Neural progenitor cell (in vitro differentiated cells): ENCODE measurements around the gene MAP7. TPM values are rescaled to one million over a fixed set of nuclear protein-coding genes. Genes with fewer than 3 reads are reported as not detected.
"Not testable (repeated sequence)": the region's sequence is repeated elsewhere in the genome, so short reads cannot be mapped to it uniquely, and the experiment has no call there.

Source experiments
- DNase-seq: peaks from one replicate; pipeline ENCODE4 v3.0.0-alpha.2; 2016; ENCODE audit warnings: low spot score
- H2AFZ ChIP-seq: fragments of 200-600 bp; sonication (generic); replicated peaks from 2 replicates; pipeline ENCODE4 v1.6.1; 2016; ENCODE audit warnings: antibody characterized with exemption
- H3F3A ChIP-seq: fragments of 200-600 bp; sonication (generic); 2 replicates; pipeline ENCODE4 v1.6.1; 2016; ENCODE audit warnings: antibody characterized with exemption, low read depth
- H3K27ac ChIP-seq: fragments of 200-600 bp; sonication (generic); 2 replicates; pipeline ENCODE4 v1.5.1; 2016; ENCODE audit warnings: mild to moderate bottlenecking
- H3K27me3 ChIP-seq: fragments of 200-600 bp; sonication (generic); 2 replicates; pipeline ENCODE4 v1.6.1; 2016; ENCODE audit warnings: mild to moderate bottlenecking, moderate library complexity
- H3K36me3 ChIP-seq: fragments of 200-600 bp; sonication (generic); 2 replicates; pipeline ENCODE4 v1.5.1; 2016
- H3K4me1 ChIP-seq: fragments of 200-600 bp; sonication (generic); 2 replicates; pipeline ENCODE4 v1.6.1; 2016; ENCODE audit warnings: mixed run types
- H3K4me2 ChIP-seq: fragments of 200-600 bp; sonication (generic); 2 replicates; pipeline ENCODE4 v1.6.1; 2016
- H3K4me3 ChIP-seq: fragments of 200-600 bp; sonication (generic); 2 replicates; pipeline ENCODE4 v1.5.1; 2016
- H3K79me2 ChIP-seq: fragments of 200-600 bp; sonication (generic); 2 replicates; pipeline ENCODE4 v1.6.1; 2016; ENCODE audit warnings: low read depth
- H3K9ac ChIP-seq: fragments of 200-600 bp; sonication (generic); 2 replicates; pipeline ENCODE4 v1.6.1; 2016
- H3K9me3 ChIP-seq: fragments of 200-600 bp; sonication (generic); 2 replicates; pipeline ENCODE4 v1.5.1; 2016; ENCODE audit warnings: low read depth
- H4K20me1 ChIP-seq: fragments of 200-600 bp; sonication (generic); 2 replicates; pipeline ENCODE4 v1.6.1; 2016; ENCODE audit warnings: low read depth
- H3K27ac Mint-ChIP-seq: 3 replicates; pipeline ENCODE4 v1.8.0; 2021; ENCODE audit warnings: mixed read lengths
- H3K27me3 Mint-ChIP-seq: 2 replicates; pipeline ENCODE4 v1.8.0; 2022; ENCODE audit warnings: low read depth, mild to moderate bottlenecking, inconsistent platforms, moderate library complexity, mixed read lengths; ENCODE audit not compliant: insufficient read depth
- H3K36me3 Mint-ChIP-seq: 3 replicates; pipeline ENCODE4 v1.8.0; 2021; ENCODE audit warnings: mixed read lengths
- H3K4me1 Mint-ChIP-seq: 3 replicates; pipeline ENCODE4 v1.8.0; 2021; ENCODE audit warnings: mixed read lengths
- H3K4me3 Mint-ChIP-seq: 3 replicates; pipeline ENCODE4 v1.8.0; 2021; ENCODE audit warnings: mild to moderate bottlenecking, moderate library complexity, mixed read lengths
- H3K9me3 Mint-ChIP-seq: 3 replicates; pipeline ENCODE4 v1.8.0; 2020; ENCODE audit warnings: mixed read lengths
- EZH2 ChIP-seq: fragments of 200-600 bp; sonication (generic); IDR thresholded peaks from 2 replicates; pipeline ENCODE4 v1.6.1; 2017; ENCODE audit warnings: antibody characterized with exemption, mild to moderate bottlenecking, moderate library complexity
- EZH2phosphoT487 ChIP-seq: fragments of 200-600 bp; sonication (generic); IDR thresholded peaks from 2 replicates; pipeline ENCODE4 v1.6.1; 2017; ENCODE audit warnings: antibody characterized with exemption
- total RNA-seq: library from RNA; depleted of rRNA; stranded (reverse); fragments of >200 nt; gene quantifications from 2 replicates; pipeline ENCODE4 v1.2.3, GENCODE V29; 2015; ENCODE audit warnings: low replicate concordance
- TF ChIP-seq, protein P1 (sequence below): fragments of 200-600 bp; sonication (generic); IDR thresholded peaks from 2 replicates; pipeline ENCODE4 v1.5.1; 2017; ENCODE audit warnings: antibody characterized with exemption, mild to moderate bottlenecking

MAP7 gene
- total RNA-seq, 1 donor from 2014 or later = 9.0 TPM

DNA sequence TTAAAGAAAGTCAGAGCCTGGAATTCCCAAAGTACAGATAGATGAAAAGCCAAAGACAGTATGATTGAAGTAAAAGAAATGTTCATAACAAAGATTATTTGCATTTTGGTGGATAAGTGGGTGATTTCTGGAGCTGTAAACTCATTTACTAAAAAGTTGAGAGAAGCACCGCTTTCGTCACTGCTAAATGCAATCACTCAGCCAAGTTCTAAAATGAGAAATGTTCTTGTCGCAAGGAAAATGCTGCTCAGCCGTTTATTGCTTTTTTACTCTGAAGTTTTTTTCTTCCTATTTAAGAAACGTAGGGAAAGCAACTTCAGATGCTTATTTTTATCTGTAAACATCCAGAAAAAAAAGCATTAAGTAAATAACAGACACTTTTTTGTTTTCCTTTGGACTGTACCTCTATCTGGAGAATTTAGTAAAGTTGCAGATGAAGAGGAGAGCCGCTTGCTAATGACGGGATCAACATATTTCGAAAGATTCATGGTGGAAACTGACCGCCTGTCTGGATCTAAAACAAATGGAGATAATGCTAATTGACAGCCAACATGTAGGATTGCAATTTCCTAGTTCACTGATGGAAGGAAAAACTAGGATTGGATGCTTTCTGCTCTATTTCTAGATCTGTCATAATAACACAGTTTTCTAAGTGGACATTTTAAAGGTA lies 166.8 kb downstream of the MAP7 start:
- H3K36me3 ChIP-seq = no peaks in the 10 kb centered on the region
- H3K36me3 Mint-ChIP-seq = no peaks in the 10 kb centered on the region
- no peaks in the 10 kb centered on the region for H3F3A ChIP-seq
- no peaks in the 10 kb centered on the region for H4K20me1 ChIP-seq
- no peak for DNase-seq
- H3K27ac Mint-ChIP-seq = no peak overlapping the region
- H3K4me1 ChIP-seq = peaks cover 7% of the 10 kb centered on the region
- no peak overlapping the region for H3K9ac ChIP-seq
- no peak overlapping the region for H2AFZ ChIP-seq
- H3K4me2 ChIP-seq = no peak overlapping the region
- peaks cover 11% of the 10 kb centered on the region for H3K4me1 Mint-ChIP-seq
- no peaks in the 10 kb centered on the region for H3K27me3 ChIP-seq
- no peaks in the 10 kb centered on the region for H3K79me2 ChIP-seq
- H3K27me3 Mint-ChIP-seq = peaks cover 2% of the 10 kb centered on the region
- no peak overlapping the region for H3K4me3 ChIP-seq
- no peak overlapping the region for H3K27ac ChIP-seq
- H3K9me3 Mint-ChIP-seq = no peaks in the 10 kb centered on the region
- TF ChIP-seq EZH2phosphoT487 (no peak), EZH2 (no peak)
- TF ChIP-seq, protein P1, sequence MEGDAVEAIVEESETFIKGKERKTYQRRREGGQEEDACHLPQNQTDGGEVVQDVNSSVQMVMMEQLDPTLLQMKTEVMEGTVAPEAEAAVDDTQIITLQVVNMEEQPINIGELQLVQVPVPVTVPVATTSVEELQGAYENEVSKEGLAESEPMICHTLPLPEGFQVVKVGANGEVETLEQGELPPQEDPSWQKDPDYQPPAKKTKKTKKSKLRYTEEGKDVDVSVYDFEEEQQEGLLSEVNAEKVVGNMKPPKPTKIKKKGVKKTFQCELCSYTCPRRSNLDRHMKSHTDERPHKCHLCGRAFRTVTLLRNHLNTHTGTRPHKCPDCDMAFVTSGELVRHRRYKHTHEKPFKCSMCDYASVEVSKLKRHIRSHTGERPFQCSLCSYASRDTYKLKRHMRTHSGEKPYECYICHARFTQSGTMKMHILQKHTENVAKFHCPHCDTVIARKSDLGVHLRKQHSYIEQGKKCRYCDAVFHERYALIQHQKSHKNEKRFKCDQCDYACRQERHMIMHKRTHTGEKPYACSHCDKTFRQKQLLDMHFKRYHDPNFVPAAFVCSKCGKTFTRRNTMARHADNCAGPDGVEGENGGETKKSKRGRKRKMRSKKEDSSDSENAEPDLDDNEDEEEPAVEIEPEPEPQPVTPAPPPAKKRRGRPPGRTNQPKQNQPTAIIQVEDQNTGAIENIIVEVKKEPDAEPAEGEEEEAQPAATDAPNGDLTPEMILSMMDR = no peak
- no peak overlapping the region for H3K4me3 Mint-ChIP-seq
- no peaks in the 10 kb centered on the region for H3K9me3 ChIP-seq

DNA sequence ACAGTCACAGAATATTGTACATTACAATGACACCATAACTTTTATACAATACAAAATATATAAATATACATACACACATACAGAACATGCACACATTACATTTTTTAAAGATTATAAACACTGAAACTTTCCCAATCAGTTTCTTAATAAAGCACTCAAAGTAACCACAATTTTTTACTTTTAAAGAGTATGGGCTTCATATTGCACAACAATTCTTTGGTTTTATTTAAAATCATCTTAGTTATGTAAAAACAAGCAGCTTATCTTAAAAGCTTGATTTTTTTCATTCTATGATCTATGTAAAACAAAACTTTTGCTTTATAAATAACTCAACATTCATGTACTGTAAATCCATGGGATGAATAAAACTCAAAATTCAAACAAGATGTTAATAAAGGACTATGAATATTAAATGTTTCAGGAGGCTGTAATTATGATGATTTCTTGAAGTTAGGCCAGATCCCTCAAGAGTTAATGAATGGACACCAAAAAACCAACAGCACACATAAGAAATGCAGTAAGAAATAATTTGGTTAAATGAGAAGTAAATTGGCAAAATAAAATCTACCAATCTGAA lies 167.5 kb downstream of the MAP7 start:
- H3F3A ChIP-seq = no peaks in the 10 kb centered on the region
- no peaks in the 10 kb centered on the region for H3K79me2 ChIP-seq
- no peak overlapping the region for H3K4me3 ChIP-seq
- Mint-ChIP-seq H3K36me3 (no peaks in the 10 kb centered on the region), H3K27ac (no peak overlapping the region), H3K27me3 (peaks cover 2% of the 10 kb centered on the region), H3K9me3 (no peaks in the 10 kb centered on the region), H3K4me3 (no peak overlapping the region), H3K4me1 (peaks cover 11% of the 10 kb centered on the region)
- H3K9ac ChIP-seq = no peak overlapping the region
- peaks cover 7% of the 10 kb centered on the region for H3K4me1 ChIP-seq
- H3K36me3 ChIP-seq = no peaks in the 10 kb centered on the region
- no peak for DNase-seq
- H3K27ac ChIP-seq = no peak overlapping the region
- TF ChIP-seq, protein P1 = no peak
- TF ChIP-seq EZH2phosphoT487 (no peak), EZH2 (no peak)
- no peak overlapping the region for H2AFZ ChIP-seq
- H4K20me1 ChIP-seq = no peaks in the 10 kb centered on the region
- no peaks in the 10 kb centered on the region for H3K27me3 ChIP-seq
- no peak overlapping the region for H3K4me2 ChIP-seq
- no peaks in the 10 kb centered on the region for H3K9me3 ChIP-seq

GRCh38 chr6:136378888-136379287 lies 171.3 kb downstream of the MAP7 start:
- Histone ChIP-seq H2AFZ (no peak overlapping the region), H3K36me3 (no peaks in the 10 kb centered on the region), H3K9me3 (no peaks in the 10 kb centered on the region), H3K4me3 (no peak overlapping the region), H4K20me1 (no peaks in the 10 kb centered on the region), H3K27me3 (no peaks in the 10 kb centered on the region), H3F3A (no peaks in the 10 kb centered on the region), H3K4me2 (no peak overlapping the region), H3K4me1 (peaks cover 4% of the 10 kb centered on the region), H3K27ac (no peak overlapping the region), H3K9ac (no peak overlapping the region), H3K79me2 (no peaks in the 10 kb centered on the region)
- no peak for DNase-seq
- H3K9me3 Mint-ChIP-seq = no peaks in the 10 kb centered on the region
- peaks cover 2% of the 10 kb centered on the region for H3K27me3 Mint-ChIP-seq
- H3K4me1 Mint-ChIP-seq = peaks cover 9% of the 10 kb centered on the region
- TF ChIP-seq, protein P1 = no peak
- no peak for TF ChIP-seq EZH2
- TF ChIP-seq EZH2phosphoT487 = no peak
- no peak overlapping the region for H3K27ac Mint-ChIP-seq
- H3K4me3 Mint-ChIP-seq = no peak overlapping the region
- peaks cover 4% of the 10 kb centered on the region for H3K36me3 Mint-ChIP-seq

DNA sequence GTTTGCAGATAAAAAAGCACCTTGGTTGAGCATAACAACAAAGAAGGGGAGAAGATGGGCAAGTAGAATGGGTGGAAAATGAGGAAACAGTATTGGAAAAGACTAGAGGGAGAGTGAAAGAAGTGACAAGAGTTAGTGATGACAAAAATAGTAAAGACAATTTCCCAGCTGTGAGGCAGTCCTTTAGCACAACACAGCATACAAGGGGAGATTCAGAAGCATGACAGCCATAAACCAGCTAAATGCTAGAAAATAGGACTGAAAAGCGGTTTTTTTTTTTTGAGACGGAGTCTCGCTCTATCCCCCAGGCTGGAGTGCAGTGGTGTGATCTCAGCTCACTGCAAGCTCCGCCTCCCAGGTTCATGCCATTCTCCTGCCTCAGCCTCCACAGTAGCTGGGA lies 174.4 kb downstream of the MAP7 start:
- not testable (repeated sequence) for DNase-seq, H3K9me3 ChIP-seq, H3K4me1 Mint-ChIP-seq, H3K4me3 Mint-ChIP-seq, H3K27ac ChIP-seq, H3K4me2 ChIP-seq, H3K4me1 ChIP-seq, H3K36me3 ChIP-seq, H3K9me3 Mint-ChIP-seq, H2AFZ ChIP-seq, H3K36me3 Mint-ChIP-seq, H3F3A ChIP-seq, H3K27me3 ChIP-seq, H3K27ac Mint-ChIP-seq, H3K4me3 ChIP-seq, H4K20me1 ChIP-seq, H3K9ac ChIP-seq, H3K27me3 Mint-ChIP-seq, H3K79me2 ChIP-seq
